Measurements from ENCODE around the gene RRP12.

The RRP12 gene

GRCh38 chr10:97378933-97379921 lies 21.9 kb downstream of the RRP12 start:
- Histone ChIP-seq H3K9me2 (replicated peaks; ENCODE audit: low read depth, low read length) (no peaks in the 10 kb centered on the region), H3K27me3 (ENCODE audit: insufficient read depth, low read length, poor library complexity, severe bottlenecking) (no peaks in the 10 kb centered on the region), H3K79me2 (ENCODE audit: insufficient read depth, low read length) (no peaks in the 10 kb centered on the region), H4K20me1 (ENCODE audit: insufficient read depth, low read length, poor library complexity, severe bottlenecking) (no peaks in the 10 kb centered on the region), H3K4me2 (ENCODE audit: low read depth, low read length, poor library complexity, severe bottlenecking) (no peak overlapping the region), H3K36me3 (ENCODE audit: insufficient read depth, low read length) (no peaks in the 10 kb centered on the region), H3K4me3 (ENCODE audit: low read length, poor library complexity, severe bottlenecking) (no peak overlapping the region), H3K9me3 (ENCODE audit: insufficient read depth, low read depth, low read length) (no peaks in the 10 kb centered on the region), H3K9ac (ENCODE audit: low read depth, low read length, poor library complexity, severe bottlenecking) (no peak overlapping the region), H3K4me1 (ENCODE audit: insufficient read depth, low read length, poor library complexity, severe bottlenecking) (no peaks in the 10 kb centered on the region), H3F3A (ENCODE audit: low read depth) (no peaks in the 10 kb centered on the region), H2AFZ (ENCODE audit: low read length) (no peak overlapping the region)
- TF ChIP-seq, protein P1, sequence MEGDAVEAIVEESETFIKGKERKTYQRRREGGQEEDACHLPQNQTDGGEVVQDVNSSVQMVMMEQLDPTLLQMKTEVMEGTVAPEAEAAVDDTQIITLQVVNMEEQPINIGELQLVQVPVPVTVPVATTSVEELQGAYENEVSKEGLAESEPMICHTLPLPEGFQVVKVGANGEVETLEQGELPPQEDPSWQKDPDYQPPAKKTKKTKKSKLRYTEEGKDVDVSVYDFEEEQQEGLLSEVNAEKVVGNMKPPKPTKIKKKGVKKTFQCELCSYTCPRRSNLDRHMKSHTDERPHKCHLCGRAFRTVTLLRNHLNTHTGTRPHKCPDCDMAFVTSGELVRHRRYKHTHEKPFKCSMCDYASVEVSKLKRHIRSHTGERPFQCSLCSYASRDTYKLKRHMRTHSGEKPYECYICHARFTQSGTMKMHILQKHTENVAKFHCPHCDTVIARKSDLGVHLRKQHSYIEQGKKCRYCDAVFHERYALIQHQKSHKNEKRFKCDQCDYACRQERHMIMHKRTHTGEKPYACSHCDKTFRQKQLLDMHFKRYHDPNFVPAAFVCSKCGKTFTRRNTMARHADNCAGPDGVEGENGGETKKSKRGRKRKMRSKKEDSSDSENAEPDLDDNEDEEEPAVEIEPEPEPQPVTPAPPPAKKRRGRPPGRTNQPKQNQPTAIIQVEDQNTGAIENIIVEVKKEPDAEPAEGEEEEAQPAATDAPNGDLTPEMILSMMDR (conservative IDR thresholded peaks at IDR 0.05; ENCODE audit: low read length), result no peak
- TF ChIP-seq EZH2phosphoT487 (IDR thresholded peaks at IDR 0.05; ENCODE audit: borderline replicate concordance), result no peak

- H3K36me3 ChIP-seq (ENCODE audit: insufficient read depth, low read length), result peaks cover 11% of the 10 kb centered on the region; the same call in 1 of the 2 replicates
- H3K4me1 ChIP-seq (ENCODE audit: insufficient read depth, low read length, poor library complexity, severe bottlenecking), result no peaks in the 10 kb centered on the region
- no peaks in the 10 kb centered on the region for H3K27me3 ChIP-seq (ENCODE audit: insufficient read depth, low read length, poor library complexity, severe bottlenecking)
- no peaks in the 10 kb centered on the region for H3K9me3 ChIP-seq (ENCODE audit: insufficient read depth, low read depth, low read length)
- H3F3A ChIP-seq (ENCODE audit: low read depth), result no peaks in the 10 kb centered on the region
- no peak overlapping the region for H3K4me3 ChIP-seq (ENCODE audit: low read length, poor library complexity, severe bottlenecking)
- no peaks in the 10 kb centered on the region for H4K20me1 ChIP-seq (ENCODE audit: insufficient read depth, low read length, poor library complexity, severe bottlenecking)
- no peaks in the 10 kb centered on the region for H3K9me2 ChIP-seq (replicated peaks; ENCODE audit: low read depth, low read length)
- no peak overlapping the region for H3K4me2 ChIP-seq (ENCODE audit: low read depth, low read length, poor library complexity, severe bottlenecking)
- no peak overlapping the region for H3K9ac ChIP-seq (ENCODE audit: low read depth, low read length, poor library complexity, severe bottlenecking)
- no peak for TF ChIP-seq EZH2phosphoT487 (IDR thresholded peaks at IDR 0.05; ENCODE audit: borderline replicate concordance)
- TF ChIP-seq, protein P1 (conservative IDR thresholded peaks at IDR 0.05; ENCODE audit: low read length), result no peak
- no peaks in the 10 kb centered on the region for H3K79me2 ChIP-seq (ENCODE audit: insufficient read depth, low read length)
- H2AFZ ChIP-seq (ENCODE audit: low read length), result no peak overlapping the region
Measured at GRCh38 chr10:97376413-97376812, 24.7 kb downstream of the RRP12 start.

DNA sequence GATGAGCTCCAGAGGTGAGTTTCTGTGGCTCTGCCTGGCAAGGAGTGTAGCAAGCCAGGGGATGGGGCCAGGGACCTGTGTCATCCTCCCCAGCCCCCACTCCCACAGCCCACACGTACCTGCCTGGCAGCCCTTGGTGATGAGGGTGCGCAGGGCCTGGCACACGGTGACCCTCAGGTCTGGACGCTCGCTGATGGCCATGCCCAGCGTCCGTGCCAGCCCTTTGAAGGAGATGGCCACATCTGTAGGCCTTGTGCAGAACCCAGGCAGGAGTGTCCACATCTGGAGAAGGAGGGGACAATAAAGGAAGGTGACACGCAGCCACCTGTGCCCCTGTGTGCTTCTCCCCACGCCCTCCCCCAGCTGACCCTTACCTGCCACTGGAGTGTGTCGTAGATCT lies 27.7 kb downstream of the RRP12 start:
- Histone ChIP-seq H3K9me2 (replicated peaks; ENCODE audit: low read depth, low read length) (no peaks in the 10 kb centered on the region), H3F3A (ENCODE audit: low read depth) (no peaks in the 10 kb centered on the region), H3K79me2 (ENCODE audit: insufficient read depth, low read length) (no peaks in the 10 kb centered on the region), H3K9ac (ENCODE audit: low read depth, low read length, poor library complexity, severe bottlenecking) (no peak overlapping the region), H3K36me3 (ENCODE audit: insufficient read depth, low read length) (peaks cover 11% of the 10 kb centered on the region; the same call in 1 of the 2 replicates), H3K9me3 (ENCODE audit: insufficient read depth, low read depth, low read length) (no peaks in the 10 kb centered on the region), H3K4me2 (ENCODE audit: low read depth, low read length, poor library complexity, severe bottlenecking) (no peak overlapping the region), H4K20me1 (ENCODE audit: insufficient read depth, low read length, poor library complexity, severe bottlenecking) (no peaks in the 10 kb centered on the region), H3K4me3 (ENCODE audit: low read length, poor library complexity, severe bottlenecking) (no peak overlapping the region), H3K4me1 (ENCODE audit: insufficient read depth, low read length, poor library complexity, severe bottlenecking) (no peaks in the 10 kb centered on the region), H2AFZ (ENCODE audit: low read length) (no peak overlapping the region), H3K27me3 (ENCODE audit: insufficient read depth, low read length, poor library complexity, severe bottlenecking) (no peaks in the 10 kb centered on the region)
- TF ChIP-seq, protein P1 (conservative IDR thresholded peaks at IDR 0.05; ENCODE audit: low read length), result no peak
- no peak for TF ChIP-seq EZH2phosphoT487 (IDR thresholded peaks at IDR 0.05; ENCODE audit: borderline replicate concordance)
